GM04504 (cell line): ENCODE measurements around the gene TBC1D22A.
A peak's percentile ranks its signal among the peaks of the same experiment; 100 is the strongest.

ENCODE experiments used
- DNase-seq: peaks from one replicate; pipeline ENCODE4 v3.0.0-alpha.2; 2012; ENCODE audit warnings: low read depth

Gene TBC1D22A

GRCh38 chr22:47013861-47014635, 251.6 kb downstream of the TBC1D22A start:
- DNase-seq: no peak

- DNase-seq: no peak
Measured at GRCh38 chr22:47014636-47015345, 252.3 kb downstream of the TBC1D22A start.

GRCh38 chr22:47015589-47016178, 253.2 kb downstream of the TBC1D22A start:
- DNase-seq: no peak

- DNase-seq: no peak
Measured at GRCh38 chr22:47016631-47017030, 254.2 kb downstream of the TBC1D22A start.

GRCh38 chr22:47017245-47017644, 254.8 kb downstream of the TBC1D22A start:
- no peak for DNase-seq

- DNase-seq: no peak
Measured at GRCh38 chr22:47018010-47018910, 255.8 kb downstream of the TBC1D22A start.

GRCh38 chr22:47019012-47019790, 256.8 kb downstream of the TBC1D22A start:
- no peak for DNase-seq

GRCh38 chr22:47020166-47020565, 257.7 kb downstream of the TBC1D22A start:
- DNase-seq: no peak

GRCh38 chr22:47021371-47022074, 259.1 kb downstream of the TBC1D22A start:
- DNase-seq: no peak

- DNase-seq: no peak
Measured at GRCh38 chr22:47022075-47022473, 259.6 kb downstream of the TBC1D22A start.

- DNase-seq: no peak
Measured at GRCh38 chr22:47022475-47022874, 260.0 kb downstream of the TBC1D22A start.

GRCh38 chr22:47023871-47024270, 261.4 kb downstream of the TBC1D22A start:
- no peak for DNase-seq

GRCh38 chr22:47027766-47028165, 265.3 kb downstream of the TBC1D22A start:
- no peak for DNase-seq

- no peak for DNase-seq
Measured at GRCh38 chr22:47029244-47030074, 267.0 kb downstream of the TBC1D22A start.

- DNase-seq: no peak
Measured at GRCh38 chr22:47030143-47030661, 267.8 kb downstream of the TBC1D22A start.

- DNase-seq: peak; percentile 74
Measured at GRCh38 chr22:47030881-47031627, 268.6 kb downstream of the TBC1D22A start.

- no peak for DNase-seq
Measured at GRCh38 chr22:47031628-47031915, 269.1 kb downstream of the TBC1D22A start.

- no peak for DNase-seq
Measured at GRCh38 chr22:47032091-47032943, 269.9 kb downstream of the TBC1D22A start.
